Measurements from ENCODE around the gene STARD3.

Gene STARD3

DNA sequence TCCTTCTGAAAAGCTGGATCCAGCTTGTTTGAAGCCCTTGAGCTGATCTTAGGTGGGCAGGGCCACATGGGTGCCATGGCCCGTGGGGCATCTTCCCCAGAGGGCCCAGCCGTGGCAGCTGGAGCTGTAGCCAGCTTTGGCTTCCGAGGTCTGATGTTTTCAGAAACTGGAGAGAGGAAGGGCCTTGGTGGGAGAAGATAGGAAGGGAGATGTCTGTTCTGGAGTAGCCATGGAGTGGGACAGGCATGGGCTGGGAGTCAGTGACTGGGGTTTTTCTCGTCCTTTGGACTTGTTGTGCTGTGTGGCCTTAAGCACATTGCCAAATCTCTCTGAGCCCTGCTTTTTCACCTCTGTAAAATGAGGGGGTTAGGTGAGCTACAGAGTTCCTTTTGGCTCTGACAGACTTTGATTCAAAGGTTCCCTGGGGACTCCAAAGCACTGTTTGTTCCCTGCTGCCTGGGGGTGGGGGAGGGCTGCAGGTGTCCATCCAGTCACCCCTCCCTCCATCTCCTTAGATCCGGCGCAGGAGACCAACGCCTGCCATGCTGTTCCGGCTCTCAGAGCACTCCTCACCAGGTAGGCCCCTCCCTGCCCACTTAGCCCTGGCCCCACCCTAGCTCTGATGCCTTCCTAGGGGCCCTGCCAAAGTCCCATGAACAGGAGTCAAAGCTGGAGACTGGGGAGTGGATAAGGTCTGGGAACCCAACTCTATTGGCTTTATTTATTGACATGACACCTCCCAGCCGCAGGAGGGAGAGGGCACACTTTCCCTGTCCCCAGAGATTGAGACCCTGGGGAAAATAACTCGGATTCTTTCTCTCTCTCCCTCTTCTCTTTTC, 8.1 kb upstream of the STARD3 start:
- no peaks in the 10 kb centered on the region for H3K36me3 ChIP-seq (ENCODE audit: control insufficient read depth, insufficient read depth, low read length)
- H3K9me3 ChIP-seq (ENCODE audit: control insufficient read depth, low read length) = no peaks in the 10 kb centered on the region
- peaks cover 28% of the 10 kb centered on the region for H3K27me3 ChIP-seq (replicated peaks; ENCODE audit: control insufficient read depth, insufficient read depth, low read length, poor library complexity, severe bottlenecking)
- no peak overlapping the region for H3K27ac ChIP-seq (ENCODE audit: insufficient read depth, low read length, poor library complexity, severe bottlenecking)
- H3K4me3 ChIP-seq (ENCODE audit: insufficient read depth, low read depth, low read length, poor library complexity, severe bottlenecking) = no peak overlapping the region
- no peak for DNase-seq
- H3K4me1 ChIP-seq (ENCODE audit: control insufficient read depth, insufficient read depth, low read length, poor library complexity, severe bottlenecking) = peaks cover 10% of the 10 kb centered on the region

DNA sequence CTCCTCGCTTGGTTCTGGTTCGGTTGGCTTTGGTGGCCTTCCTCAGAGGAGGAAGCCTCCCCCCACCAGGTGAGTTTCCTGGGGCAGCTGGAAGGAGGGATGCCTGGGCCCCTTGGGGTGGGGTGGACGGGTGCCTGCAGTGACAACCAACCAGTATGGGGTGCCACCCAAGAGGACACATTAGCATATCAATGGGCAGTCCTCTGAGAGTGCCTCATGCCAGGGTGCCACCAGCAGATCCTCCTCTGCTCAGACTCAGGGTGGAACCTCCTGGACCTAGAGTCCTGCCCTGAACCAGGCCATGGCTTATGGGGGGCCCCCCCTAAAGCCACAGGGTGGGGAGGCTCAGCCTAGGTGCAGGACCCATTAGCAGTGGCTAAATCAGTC, 7.5 kb upstream of the STARD3 start:
- Histone ChIP-seq H3K4me1 (ENCODE audit: control insufficient read depth, insufficient read depth, low read length, poor library complexity, severe bottlenecking) (peaks cover 10% of the 10 kb centered on the region), H3K36me3 (ENCODE audit: control insufficient read depth, insufficient read depth, low read length) (no peaks in the 10 kb centered on the region), H3K9me3 (ENCODE audit: control insufficient read depth, low read length) (no peaks in the 10 kb centered on the region), H3K4me3 (ENCODE audit: insufficient read depth, low read depth, low read length, poor library complexity, severe bottlenecking) (no peak overlapping the region), H3K27ac (ENCODE audit: insufficient read depth, low read length, poor library complexity, severe bottlenecking) (no peak overlapping the region), H3K27me3 (replicated peaks; ENCODE audit: control insufficient read depth, insufficient read depth, low read length, poor library complexity, severe bottlenecking) (peaks cover 27% of the 10 kb centered on the region)
- no peak for DNase-seq

DNA sequence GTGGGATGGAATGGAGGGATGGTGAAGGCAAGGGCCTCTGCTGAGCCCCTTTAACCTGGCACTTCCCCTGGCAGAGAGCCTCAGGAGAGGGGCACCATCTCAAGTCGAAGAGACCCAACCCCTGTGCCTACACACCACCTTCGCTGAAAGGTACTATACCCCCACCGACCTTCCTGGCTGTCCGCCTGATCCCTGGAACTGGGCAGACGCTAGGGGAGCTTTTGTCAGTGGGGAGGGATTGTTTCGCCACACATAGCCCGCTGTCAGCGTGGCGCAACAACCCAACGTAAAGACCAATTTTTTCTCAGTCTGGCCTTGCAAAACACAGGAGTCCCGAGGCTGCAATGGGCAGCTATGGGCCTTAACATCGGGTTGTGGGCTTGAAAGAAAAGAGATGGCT, 7.0 kb upstream of the STARD3 start:
- Histone ChIP-seq H3K4me1 (ENCODE audit: control insufficient read depth, insufficient read depth, low read length, poor library complexity, severe bottlenecking) (peaks cover 10% of the 10 kb centered on the region), H3K27ac (ENCODE audit: insufficient read depth, low read length, poor library complexity, severe bottlenecking) (no peak overlapping the region), H3K27me3 (replicated peaks; ENCODE audit: control insufficient read depth, insufficient read depth, low read length, poor library complexity, severe bottlenecking) (peaks cover 27% of the 10 kb centered on the region)

DNA sequence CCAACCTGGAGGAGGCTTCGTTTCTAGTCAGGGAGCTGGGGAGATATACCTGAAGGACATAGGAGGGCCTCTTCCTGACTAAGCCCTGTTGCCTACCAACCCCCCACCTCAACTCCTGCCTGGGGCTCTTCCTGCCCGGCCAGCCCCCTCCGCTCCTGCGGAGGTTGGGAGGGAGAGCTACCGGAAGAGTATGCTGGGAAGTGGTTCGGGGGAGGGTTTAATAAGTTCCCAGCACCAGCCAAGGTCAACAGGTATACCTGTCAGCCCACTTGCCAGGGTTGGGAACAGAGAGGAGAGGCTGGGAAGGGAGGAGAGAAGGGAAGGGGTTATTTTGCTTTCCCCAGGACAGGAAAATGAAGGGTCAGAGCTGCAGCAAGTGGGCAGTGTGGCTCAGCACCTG, 5.5 kb upstream of the STARD3 start:
- Histone ChIP-seq H3K9me3 (ENCODE audit: control insufficient read depth, low read length) (no peaks in the 10 kb centered on the region), H3K27me3 (replicated peaks; ENCODE audit: control insufficient read depth, insufficient read depth, low read length, poor library complexity, severe bottlenecking) (peaks cover 16% of the 10 kb centered on the region), H3K4me3 (ENCODE audit: insufficient read depth, low read depth, low read length, poor library complexity, severe bottlenecking) (no peak overlapping the region), H3K36me3 (ENCODE audit: control insufficient read depth, insufficient read depth, low read length) (no peaks in the 10 kb centered on the region), H3K27ac (ENCODE audit: insufficient read depth, low read length, poor library complexity, severe bottlenecking) (no peak overlapping the region), H3K4me1 (ENCODE audit: control insufficient read depth, insufficient read depth, low read length, poor library complexity, severe bottlenecking) (peaks cover 13% of the 10 kb centered on the region)
- DNase-seq = no peak

More for the DNA sequence above, 7.0 kb upstream of the STARD3 start:
- H3K9me3 ChIP-seq (ENCODE audit: control insufficient read depth, low read length) = no peaks in the 10 kb centered on the region
- no peak overlapping the region for H3K4me3 ChIP-seq (ENCODE audit: insufficient read depth, low read depth, low read length, poor library complexity, severe bottlenecking)
- no peaks in the 10 kb centered on the region for H3K36me3 ChIP-seq (ENCODE audit: control insufficient read depth, insufficient read depth, low read length)
- no peak for DNase-seq

DNA sequence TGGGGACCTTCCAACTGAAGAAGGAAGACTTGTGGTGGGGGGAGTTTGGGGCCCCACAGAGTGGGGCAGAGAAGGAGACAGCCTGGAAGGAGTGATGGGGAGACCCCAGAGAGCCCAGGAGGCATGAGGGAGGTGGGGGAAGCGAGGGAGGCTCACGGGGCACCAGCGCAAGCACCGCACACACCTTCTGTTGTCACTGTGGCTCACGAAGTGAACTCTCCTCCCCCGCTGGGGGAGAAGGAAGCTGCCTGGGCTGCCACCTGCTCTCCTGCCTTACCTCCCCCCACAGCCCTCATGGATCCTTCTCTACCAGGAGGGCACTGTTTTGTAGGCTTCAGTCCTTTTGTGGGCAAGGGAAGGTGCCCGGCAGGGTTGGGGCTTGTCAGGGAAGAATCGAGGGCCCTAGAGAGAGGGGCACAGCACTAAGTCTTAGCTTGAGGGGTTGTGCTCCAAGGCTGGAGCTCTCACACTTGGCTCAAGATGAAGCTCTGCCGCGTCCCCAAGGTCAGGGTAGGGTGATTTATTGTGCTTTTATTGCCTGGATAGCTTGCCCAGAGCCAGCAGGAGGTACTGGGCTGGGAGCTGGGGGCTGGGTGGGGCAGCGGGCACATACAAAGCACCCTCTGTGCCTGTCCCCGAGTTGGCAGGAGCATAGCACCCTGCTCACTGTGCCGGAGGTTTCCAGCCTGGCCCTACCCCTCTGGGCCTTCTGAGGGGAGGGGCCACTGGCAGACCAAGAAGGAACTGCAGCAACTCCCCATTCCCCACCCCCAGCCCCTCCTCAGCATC, 4.6 kb upstream of the STARD3 start:
- H3K27ac ChIP-seq (ENCODE audit: insufficient read depth, low read length, poor library complexity, severe bottlenecking) = no peak overlapping the region
- no peak overlapping the region for H3K4me3 ChIP-seq (ENCODE audit: insufficient read depth, low read depth, low read length, poor library complexity, severe bottlenecking)
- H3K4me1 ChIP-seq (ENCODE audit: control insufficient read depth, insufficient read depth, low read length, poor library complexity, severe bottlenecking) = peaks cover 9% of the 10 kb centered on the region
- no peak for DNase-seq
- H3K27me3 ChIP-seq (replicated peaks; ENCODE audit: control insufficient read depth, insufficient read depth, low read length, poor library complexity, severe bottlenecking) = peaks cover 7% of the 10 kb centered on the region
- no peaks in the 10 kb centered on the region for H3K9me3 ChIP-seq (ENCODE audit: control insufficient read depth, low read length)
- no peaks in the 10 kb centered on the region for H3K36me3 ChIP-seq (ENCODE audit: control insufficient read depth, insufficient read depth, low read length)

DNA sequence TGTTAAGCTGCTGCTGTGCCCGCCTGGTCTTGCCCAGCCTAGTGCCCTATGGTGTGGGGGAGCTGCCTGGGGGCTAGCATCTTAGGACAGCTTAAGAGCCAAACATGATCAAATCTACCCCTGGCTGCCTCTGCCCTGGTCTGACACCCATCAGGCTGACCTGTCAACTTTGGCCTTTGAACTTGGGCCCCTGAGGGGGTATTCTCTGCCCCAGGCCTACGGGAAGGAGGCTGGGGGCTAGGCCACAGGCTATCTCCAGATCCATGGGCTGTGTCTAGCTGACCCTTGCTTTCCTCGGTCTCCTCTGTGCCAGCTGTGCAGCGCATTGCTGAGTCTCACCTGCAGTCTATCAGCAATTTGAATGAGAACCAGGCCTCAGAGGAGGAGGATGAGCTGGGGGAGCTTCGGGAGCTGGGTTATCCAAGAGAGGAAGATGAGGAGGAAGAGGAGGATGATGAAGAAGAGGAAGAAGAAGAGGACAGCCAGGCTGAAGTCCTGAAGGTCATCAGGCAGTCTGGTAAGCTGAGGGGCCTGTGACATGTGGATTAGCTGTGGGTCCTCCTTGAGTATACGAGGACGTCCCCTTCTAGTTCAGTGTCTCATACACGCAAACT, 3.3 kb upstream of the STARD3 start:
- H3K27me3 ChIP-seq (replicated peaks; ENCODE audit: control insufficient read depth, insufficient read depth, low read length, poor library complexity, severe bottlenecking) = no peaks in the 10 kb centered on the region
- H3K4me3 ChIP-seq (ENCODE audit: insufficient read depth, low read depth, low read length, poor library complexity, severe bottlenecking) = no peak overlapping the region
- H3K4me1 ChIP-seq (ENCODE audit: control insufficient read depth, insufficient read depth, low read length, poor library complexity, severe bottlenecking) = peaks cover 19% of the 10 kb centered on the region
- H3K36me3 ChIP-seq (ENCODE audit: control insufficient read depth, insufficient read depth, low read length) = no peaks in the 10 kb centered on the region
- no peaks in the 10 kb centered on the region for H3K9me3 ChIP-seq (ENCODE audit: control insufficient read depth, low read length)
- H3K27ac ChIP-seq (ENCODE audit: insufficient read depth, low read length, poor library complexity, severe bottlenecking) = no peak overlapping the region
- DNase-seq = no peak

DNA sequence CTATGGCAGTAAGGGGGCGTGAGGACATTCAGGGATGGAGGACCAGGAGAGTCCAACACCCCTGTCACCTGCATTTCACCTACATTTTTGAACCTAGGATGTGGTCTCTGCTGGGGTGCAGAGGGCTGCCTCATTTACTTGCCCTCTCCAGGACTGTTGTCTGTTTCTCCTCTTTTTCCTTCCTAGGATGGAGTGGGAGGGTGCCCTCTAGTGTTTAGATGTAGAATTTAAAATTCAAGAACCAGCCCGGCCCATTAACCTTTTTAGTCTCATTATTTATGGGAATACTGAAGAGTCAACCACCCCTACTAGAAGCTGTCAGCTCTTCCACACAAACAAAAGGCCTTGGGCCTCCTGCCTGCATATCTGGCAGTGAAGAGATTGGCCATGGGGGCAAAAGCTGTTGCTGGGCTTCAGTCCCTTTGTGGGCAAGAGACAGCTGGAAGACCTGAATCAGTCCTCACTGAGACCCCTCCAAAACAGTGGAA, 2.5 kb upstream of the STARD3 start:
- Histone ChIP-seq H3K4me3 (ENCODE audit: insufficient read depth, low read depth, low read length, poor library complexity, severe bottlenecking) (no peak overlapping the region), H3K9me3 (ENCODE audit: control insufficient read depth, low read length) (no peaks in the 10 kb centered on the region), H3K36me3 (ENCODE audit: control insufficient read depth, insufficient read depth, low read length) (no peaks in the 10 kb centered on the region), H3K4me1 (ENCODE audit: control insufficient read depth, insufficient read depth, low read length, poor library complexity, severe bottlenecking) (peaks cover 21% of the 10 kb centered on the region), H3K27me3 (replicated peaks; ENCODE audit: control insufficient read depth, insufficient read depth, low read length, poor library complexity, severe bottlenecking) (no peaks in the 10 kb centered on the region), H3K27ac (ENCODE audit: insufficient read depth, low read length, poor library complexity, severe bottlenecking) (no peak overlapping the region)
- no peak for DNase-seq

DNA sequence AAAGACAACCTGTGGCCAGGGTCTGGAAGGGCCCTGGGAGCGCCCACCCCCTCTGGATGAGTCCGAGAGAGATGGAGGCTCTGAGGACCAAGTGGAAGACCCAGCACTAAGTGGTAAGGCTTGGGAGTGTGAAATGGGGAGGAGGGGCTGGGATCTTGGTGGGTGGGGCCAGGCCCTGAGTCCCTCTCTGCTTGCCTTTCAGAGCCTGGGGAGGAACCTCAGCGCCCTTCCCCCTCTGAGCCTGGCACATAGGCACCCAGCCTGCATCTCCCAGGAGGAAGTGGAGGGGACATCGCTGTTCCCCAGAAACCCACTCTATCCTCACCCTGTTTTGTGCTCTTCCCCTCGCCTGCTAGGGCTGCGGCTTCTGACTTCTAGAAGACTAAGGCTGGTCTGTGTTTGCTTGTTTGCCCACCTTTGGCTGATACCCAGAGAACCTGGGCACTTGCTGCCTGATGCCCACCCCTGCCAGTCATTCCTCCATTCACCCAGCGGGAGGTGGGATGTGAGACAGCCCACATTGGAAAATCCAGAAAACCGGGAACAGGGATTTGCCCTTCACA, 1.2 kb upstream of the STARD3 start:
- Histone ChIP-seq H3K4me3 (ENCODE audit: insufficient read depth, low read depth, low read length, poor library complexity, severe bottlenecking) (no peak overlapping the region), H3K4me1 (ENCODE audit: control insufficient read depth, insufficient read depth, low read length, poor library complexity, severe bottlenecking) (peaks cover 21% of the 10 kb centered on the region)
- no peak for DNase-seq

DNA sequence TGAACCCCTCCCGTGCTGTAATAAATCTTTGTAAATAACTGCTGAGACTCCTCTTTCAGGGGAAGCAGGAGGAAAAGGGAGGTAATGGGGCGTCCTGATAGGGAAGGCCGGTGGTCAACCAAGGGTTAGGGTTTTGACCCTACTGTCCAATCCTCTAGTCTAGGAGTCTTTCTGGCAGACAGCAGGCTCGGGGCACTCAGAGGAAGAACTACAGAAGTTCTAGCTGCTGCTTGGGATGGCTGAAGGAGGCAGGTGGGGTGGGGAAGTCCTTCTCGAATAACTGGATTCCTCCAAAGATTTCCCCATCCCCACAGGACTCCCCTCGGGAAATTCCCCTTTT, 387 bp upstream of the STARD3 start:
- Histone ChIP-seq H3K36me3 (ENCODE audit: control insufficient read depth, insufficient read depth, low read length) (no peaks in the 10 kb centered on the region), H3K4me1 (ENCODE audit: control insufficient read depth, insufficient read depth, low read length, poor library complexity, severe bottlenecking) (peaks cover 21% of the 10 kb centered on the region), H3K27ac (ENCODE audit: insufficient read depth, low read length, poor library complexity, severe bottlenecking) (peak overlapping the region; percentile 87), H3K27me3 (replicated peaks; ENCODE audit: control insufficient read depth, insufficient read depth, low read length, poor library complexity, severe bottlenecking) (no peaks in the 10 kb centered on the region), H3K9me3 (ENCODE audit: control insufficient read depth, low read length) (no peaks in the 10 kb centered on the region), H3K4me3 (ENCODE audit: insufficient read depth, low read depth, low read length, poor library complexity, severe bottlenecking) (peak overlapping the region; percentile 84)
- no peak for DNase-seq

More for the DNA sequence above, 1.2 kb upstream of the STARD3 start:
- Histone ChIP-seq H3K27ac (ENCODE audit: insufficient read depth, low read length, poor library complexity, severe bottlenecking) (no peak overlapping the region), H3K36me3 (ENCODE audit: control insufficient read depth, insufficient read depth, low read length) (no peaks in the 10 kb centered on the region), H3K9me3 (ENCODE audit: control insufficient read depth, low read length) (no peaks in the 10 kb centered on the region), H3K27me3 (replicated peaks; ENCODE audit: control insufficient read depth, insufficient read depth, low read length, poor library complexity, severe bottlenecking) (no peaks in the 10 kb centered on the region)
